LNCAP (cell line): ENCODE data around the gene CCDC28B.

ENCODE experiments used
- TF ChIP-seq, protein P1 (sequence below): fragments of 450-650 bp; IDR thresholded peaks from 2 replicates; pipeline ENCODE4 v1.5.1; 2017; ENCODE audit warnings: mild to moderate bottlenecking

CCDC28B gene

GRCh38 chr1:32200226-32201010 lies at the start of gene CCDC28B:
CCDC28B (plus strand) TSS chr1:32200595; CDS start chr1:32201936, 1,341 bp downstream.
- TF ChIP-seq, protein P1, sequence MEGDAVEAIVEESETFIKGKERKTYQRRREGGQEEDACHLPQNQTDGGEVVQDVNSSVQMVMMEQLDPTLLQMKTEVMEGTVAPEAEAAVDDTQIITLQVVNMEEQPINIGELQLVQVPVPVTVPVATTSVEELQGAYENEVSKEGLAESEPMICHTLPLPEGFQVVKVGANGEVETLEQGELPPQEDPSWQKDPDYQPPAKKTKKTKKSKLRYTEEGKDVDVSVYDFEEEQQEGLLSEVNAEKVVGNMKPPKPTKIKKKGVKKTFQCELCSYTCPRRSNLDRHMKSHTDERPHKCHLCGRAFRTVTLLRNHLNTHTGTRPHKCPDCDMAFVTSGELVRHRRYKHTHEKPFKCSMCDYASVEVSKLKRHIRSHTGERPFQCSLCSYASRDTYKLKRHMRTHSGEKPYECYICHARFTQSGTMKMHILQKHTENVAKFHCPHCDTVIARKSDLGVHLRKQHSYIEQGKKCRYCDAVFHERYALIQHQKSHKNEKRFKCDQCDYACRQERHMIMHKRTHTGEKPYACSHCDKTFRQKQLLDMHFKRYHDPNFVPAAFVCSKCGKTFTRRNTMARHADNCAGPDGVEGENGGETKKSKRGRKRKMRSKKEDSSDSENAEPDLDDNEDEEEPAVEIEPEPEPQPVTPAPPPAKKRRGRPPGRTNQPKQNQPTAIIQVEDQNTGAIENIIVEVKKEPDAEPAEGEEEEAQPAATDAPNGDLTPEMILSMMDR, result no peak

- TF ChIP-seq, protein P1, result no peak
Observed at GRCh38 chr1:32150847-32151246, 49.5 kb upstream of the CCDC28B start.

DNA sequence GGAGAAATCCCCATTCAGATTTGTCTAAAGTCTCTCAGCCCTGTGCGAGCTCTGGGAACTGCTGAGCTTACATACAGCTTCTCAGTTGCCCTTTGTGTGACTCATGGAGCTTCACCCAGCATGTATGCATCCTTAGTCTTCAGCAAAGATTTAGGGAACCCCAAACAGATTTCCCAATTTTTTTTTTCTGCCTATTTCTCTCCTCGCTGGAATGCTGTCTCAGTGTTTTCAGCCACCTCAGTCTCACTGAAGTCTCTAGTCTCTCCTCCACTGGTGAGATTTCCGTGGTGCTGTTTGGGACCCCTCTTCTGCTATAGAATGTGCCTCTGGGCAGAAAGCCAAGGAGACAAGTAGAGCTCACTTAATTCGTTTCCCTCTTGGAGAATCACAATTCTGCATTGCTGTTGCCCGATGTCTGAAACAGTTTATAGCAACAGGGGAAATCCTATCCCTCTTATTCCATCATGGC lies 49.0 kb upstream of the CCDC28B start:
- TF ChIP-seq, protein P1, result no peak

DNA sequence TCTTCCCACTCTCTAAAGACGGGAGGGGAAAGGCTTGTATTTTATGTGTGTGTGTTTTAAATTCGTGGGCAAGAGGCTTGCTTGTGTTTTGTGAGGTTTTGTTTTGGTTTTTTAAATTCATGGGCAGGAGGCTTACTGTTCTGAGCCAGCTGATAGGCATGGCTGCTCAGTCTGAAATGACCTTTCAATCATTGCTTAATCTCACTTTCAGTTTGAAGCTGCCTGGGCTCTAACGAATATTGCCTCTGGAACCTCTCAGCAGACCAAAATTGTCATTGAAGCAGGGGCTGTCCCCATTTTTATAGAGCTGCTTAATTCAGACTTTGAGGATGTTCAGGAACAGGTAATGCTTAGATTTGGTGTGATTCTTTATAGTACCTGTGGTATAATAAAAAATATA lies 41.2 kb upstream of the CCDC28B start:
- TF ChIP-seq, protein P1, result no peak

DNA sequence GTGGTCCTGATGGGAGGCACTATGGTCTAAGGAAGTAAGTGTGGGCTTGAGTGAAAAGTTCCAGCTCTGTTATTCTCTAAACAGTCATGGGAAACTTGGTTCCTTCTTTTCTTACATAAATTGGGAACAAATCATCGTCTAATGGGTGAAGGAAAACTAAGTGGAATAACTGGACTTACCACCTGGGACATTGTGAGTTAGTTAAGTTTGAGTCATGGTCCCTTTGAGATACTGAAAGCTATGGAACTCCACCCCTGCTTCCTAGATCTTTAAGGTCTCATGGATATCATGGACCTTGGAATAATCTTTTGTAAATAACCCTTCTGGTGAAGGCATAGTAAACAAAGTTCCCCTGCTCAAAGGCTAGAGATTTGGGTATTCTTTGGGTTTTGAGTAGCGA lies 37.0 kb upstream of the CCDC28B start:
- TF ChIP-seq, protein P1, result no peak

DNA sequence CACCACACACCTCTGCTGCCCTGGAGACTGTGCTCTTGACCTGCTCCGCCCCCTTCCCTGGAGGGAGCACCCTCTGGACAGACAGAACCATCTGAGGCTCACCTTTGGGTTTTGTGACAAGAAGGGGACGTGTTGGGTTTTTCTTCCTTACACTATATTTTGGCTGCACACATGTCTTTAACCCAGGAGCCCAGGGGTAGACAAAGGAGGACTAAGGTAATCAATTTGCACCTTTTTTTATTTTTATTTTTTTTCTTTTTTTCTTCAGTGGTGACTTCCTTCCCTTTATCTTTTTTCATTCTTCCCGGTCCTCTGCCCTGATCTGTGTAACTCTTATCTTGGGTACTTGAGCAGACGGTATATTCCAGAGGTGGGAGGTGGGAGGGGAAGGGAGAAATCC lies 29.4 kb upstream of the CCDC28B start:
- TF ChIP-seq, protein P1, result no peak

GRCh38 chr1:32172621-32173245 lies 27.7 kb upstream of the CCDC28B start:
- TF ChIP-seq, protein P1, result no peak
